AG09309 (cell line): Measurements from ENCODE around the gene FAM47E.

Experiments
- DNase-seq: peaks from one replicate; pipeline ENCODE4 v3.0.0-alpha.2; 2010; ENCODE audit warnings: low read depth
- H3K4me3 ChIP-seq: 2 replicates; pipeline ENCODE4 v1.5.1; 2011; ENCODE audit warnings: mild to moderate bottlenecking, low read depth, low read length, moderate library complexity; ENCODE audit not compliant: control insufficient read depth
- CTCF ChIP-seq: IDR thresholded peaks from 2 replicates; pipeline ENCODE4 v1.5.1; 2011; ENCODE audit warnings: mild to moderate bottlenecking, low read depth, low read length, inconsistent platforms; ENCODE audit not compliant: insufficient read depth, control insufficient read depth; ENCODE audit errors: missing control alignments

The FAM47E gene

GRCh38 chr4:76296286-76296820 is 44.8 kb downstream of the FAM47E start:
- no peak for TF ChIP-seq CTCF
- DNase-seq, result no peak
- no peak overlapping the region for H3K4me3 ChIP-seq

- H3K4me3 ChIP-seq, result no peak overlapping the region
- no peak for TF ChIP-seq CTCF
- DNase-seq, result no peak
Measured at GRCh38 chr4:76298227-76298626, 46.7 kb downstream of the FAM47E start.

- no peak overlapping the region for H3K4me3 ChIP-seq
- no peak for TF ChIP-seq CTCF
- no peak for DNase-seq
Measured at GRCh38 chr4:76300012-76300411, 48.5 kb downstream of the FAM47E start.

GRCh38 chr4:76301068-76301774 is 49.7 kb downstream of the FAM47E start:
- no peak for TF ChIP-seq CTCF
- DNase-seq, result peak; percentile 61
- H3K4me3 ChIP-seq, result no peak overlapping the region

GRCh38 chr4:76301775-76302162 is 50.2 kb downstream of the FAM47E start:
- DNase-seq, result no peak
- H3K4me3 ChIP-seq, result no peak overlapping the region
- no peak for TF ChIP-seq CTCF

GRCh38 chr4:76302826-76303438 is 51.4 kb downstream of the FAM47E start:
- no peak for DNase-seq
- TF ChIP-seq CTCF, result no peak
- no peak overlapping the region for H3K4me3 ChIP-seq
